ENCODE results near the gene TRMT11.

GRCh38 chr6:125944434-125944816 is 41.9 kb upstream of the TRMT11 start:
- TF ChIP-seq CHD7 (IDR thresholded peaks at IDR 0.05; ENCODE audit: low read depth, low read length) (no peak), HNRNPLL (IDR thresholded peaks at IDR 0.05; ENCODE audit: low read depth, low read length, poor library complexity, severe bottlenecking) (no peak), SP1 (CRISPR knock-in tag; IDR thresholded peaks at IDR 0.05) (no peak), ZNF76 (CRISPR knock-in tag; IDR thresholded peaks at IDR 0.05; ENCODE audit: borderline replicate concordance) (no peak), NCOA1 (IDR thresholded peaks at IDR 0.05; ENCODE audit: low read depth) (no peak), FOSL1 (tag; conservative IDR thresholded peaks at IDR 0.05) (no peak), MAFK (IDR thresholded peaks at IDR 0.05; ENCODE audit: low read length) (no peak), CTCF (IDR thresholded peaks at IDR 0.05 in 2 of 3, conservative IDR thresholded peaks at IDR 0.05 in 1 of 3; ENCODE audit: insufficient read depth in 2 of 3, low read depth in 1 of 3, low read length in 3 of 3) (no peak), POLR2AphosphoS5 (IDR thresholded peaks at IDR 0.05; ENCODE audit: control insufficient read depth, insufficient read depth, low read depth, low read length) (no peak), CCAR2 (IDR thresholded peaks at IDR 0.05; ENCODE audit: low read depth, low read length) (no peak)

All from K562 (cell line).